PC-9 (cell line): ENCODE measurements around the gene AP1B1.

Source experiments
- EZH2 ChIP-seq: fragments of 200-600 bp; sonication (generic); IDR thresholded peaks from 2 replicates; pipeline ENCODE4 v1.8.0; 2017; ENCODE audit warnings: antibody characterized with exemption, low read depth
- TF ChIP-seq, protein P1 (sequence below): fragments of 200-600 bp; sonication (generic); conservative IDR thresholded peaks from 2 replicates; pipeline ENCODE4 v1.6.1; 2017; ENCODE audit warnings: mixed run types, antibody characterized with exemption, mild to moderate bottlenecking, moderate library complexity

DNA sequence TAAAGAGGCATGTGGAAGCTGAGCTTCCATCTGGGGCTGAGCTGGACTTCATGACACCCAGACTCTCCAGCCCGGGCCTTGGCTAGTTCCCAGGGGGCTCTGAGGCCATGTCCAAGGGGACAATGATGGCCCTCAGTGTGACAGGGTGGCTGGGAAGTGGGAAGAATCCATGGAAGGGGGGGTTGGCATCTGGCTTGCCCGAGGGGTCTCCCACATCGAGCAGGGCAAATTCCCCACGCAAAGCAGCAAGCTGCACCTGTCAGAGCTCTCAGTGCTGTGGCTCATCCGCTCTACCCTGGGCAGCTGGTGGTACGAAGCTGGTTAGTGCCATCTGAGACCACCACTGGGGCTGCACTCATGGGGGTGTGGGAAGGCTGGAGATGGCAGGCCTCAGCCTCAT, 9.4 kb upstream of the AP1B1 start:
- TF ChIP-seq EZH2, result no peak
- TF ChIP-seq, protein P1, sequence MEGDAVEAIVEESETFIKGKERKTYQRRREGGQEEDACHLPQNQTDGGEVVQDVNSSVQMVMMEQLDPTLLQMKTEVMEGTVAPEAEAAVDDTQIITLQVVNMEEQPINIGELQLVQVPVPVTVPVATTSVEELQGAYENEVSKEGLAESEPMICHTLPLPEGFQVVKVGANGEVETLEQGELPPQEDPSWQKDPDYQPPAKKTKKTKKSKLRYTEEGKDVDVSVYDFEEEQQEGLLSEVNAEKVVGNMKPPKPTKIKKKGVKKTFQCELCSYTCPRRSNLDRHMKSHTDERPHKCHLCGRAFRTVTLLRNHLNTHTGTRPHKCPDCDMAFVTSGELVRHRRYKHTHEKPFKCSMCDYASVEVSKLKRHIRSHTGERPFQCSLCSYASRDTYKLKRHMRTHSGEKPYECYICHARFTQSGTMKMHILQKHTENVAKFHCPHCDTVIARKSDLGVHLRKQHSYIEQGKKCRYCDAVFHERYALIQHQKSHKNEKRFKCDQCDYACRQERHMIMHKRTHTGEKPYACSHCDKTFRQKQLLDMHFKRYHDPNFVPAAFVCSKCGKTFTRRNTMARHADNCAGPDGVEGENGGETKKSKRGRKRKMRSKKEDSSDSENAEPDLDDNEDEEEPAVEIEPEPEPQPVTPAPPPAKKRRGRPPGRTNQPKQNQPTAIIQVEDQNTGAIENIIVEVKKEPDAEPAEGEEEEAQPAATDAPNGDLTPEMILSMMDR, result no peak
